ENCODE data around the gene TSPYL1.

- TF ChIP-seq EZH2 (IDR thresholded peaks at IDR 0.05; ENCODE audit: low read depth) (no peak), CTCF (conservative IDR thresholded peaks at IDR 0.05) (no peak)
These were observed 23.0 kb downstream of the TSPYL1 start for GRCh38 chr6:116256694-116257093.
